Measurements from ENCODE around the gene TADA2A.
"Not testable (repeated sequence)": the region's sequence is repeated elsewhere in the genome, so short reads cannot be mapped to it uniquely, and the experiment has no call there.

Gene TADA2A

GRCh38 chr17:37405522-37405921 lies 1.2 kb upstream of the TADA2A start:
- DNase-seq: not testable (repeated sequence)

- DNase-seq: no peak
These were observed 591 bp upstream of the TADA2A start for GRCh38 chr17:37405955-37406634.

GRCh38 chr17:37408145-37408479 lies 1.4 kb downstream of the TADA2A start:
- not testable (repeated sequence) for DNase-seq

- DNase-seq: no peak
These were observed 3.7 kb downstream of the TADA2A start for GRCh38 chr17:37410357-37410756.

- no peak for DNase-seq
These were observed 7.3 kb downstream of the TADA2A start for GRCh38 chr17:37413875-37414519.

GRCh38 chr17:37417852-37418251 lies 11.2 kb downstream of the TADA2A start:
- no peak for DNase-seq

- no peak for DNase-seq
These were observed 16.4 kb downstream of the TADA2A start for GRCh38 chr17:37422971-37423625.

- no peak for DNase-seq
These were observed 18.6 kb downstream of the TADA2A start for GRCh38 chr17:37425268-37425667.

GRCh38 chr17:37429039-37429438 lies 22.4 kb downstream of the TADA2A start:
- DNase-seq: no peak

- DNase-seq: no peak
These were observed 22.8 kb downstream of the TADA2A start for GRCh38 chr17:37429453-37429852.

- DNase-seq: no peak
These were observed 23.5 kb downstream of the TADA2A start for GRCh38 chr17:37430051-37430627.

- DNase-seq: no peak
These were observed 26.0 kb downstream of the TADA2A start for GRCh38 chr17:37432671-37433070.

GRCh38 chr17:37438141-37438540 lies 31.5 kb downstream of the TADA2A start:
- no peak for DNase-seq

GRCh38 chr17:37440424-37440823 lies 33.7 kb downstream of the TADA2A start:
- no peak for DNase-seq

- not testable (repeated sequence) for DNase-seq
These were observed 34.8 kb downstream of the TADA2A start for GRCh38 chr17:37441369-37442014.

GRCh38 chr17:37446027-37446426 lies 39.3 kb downstream of the TADA2A start:
- no peak for DNase-seq

- no peak for DNase-seq
These were observed 41.0 kb downstream of the TADA2A start for GRCh38 chr17:37447641-37448040.

GRCh38 chr17:37450112-37450511 lies 43.4 kb downstream of the TADA2A start:
- DNase-seq: no peak

GRCh38 chr17:37457801-37458200 lies 51.1 kb downstream of the TADA2A start:
- DNase-seq: not testable (repeated sequence)

- no peak for DNase-seq
These were observed 52.1 kb downstream of the TADA2A start for GRCh38 chr17:37458805-37459204.

GRCh38 chr17:37461668-37462067 lies 55.0 kb downstream of the TADA2A start:
- no peak for DNase-seq

GRCh38 chr17:37462492-37462891 lies 55.8 kb downstream of the TADA2A start:
- DNase-seq: no peak

- DNase-seq: no peak
These were observed 56.4 kb downstream of the TADA2A start for GRCh38 chr17:37463039-37463438.
